GM06990 (cell line): Measurements from ENCODE around the gene KRT86.

Source experiments
- DNase-seq: peaks from one replicate; pipeline ENCODE4 v3.0.0-alpha.2; 2011; ENCODE audit not compliant: insufficient read length; ENCODE audit errors: extremely low read depth
- H3K27me3 ChIP-seq: replicated peaks from 2 replicates; pipeline ENCODE4 v1.6.0; 2011; ENCODE audit warnings: low read length; ENCODE audit not compliant: control insufficient read depth, insufficient read depth
- H3K36me3 ChIP-seq: 2 replicates; pipeline ENCODE4 v1.5.1; 2011; ENCODE audit warnings: low read length; ENCODE audit not compliant: control insufficient read depth, insufficient read depth
- H3K4me3 ChIP-seq: replicated peaks from 2 replicates; pipeline ENCODE4 v1.5.1; 2011; ENCODE audit warnings: low read depth, mild to moderate bottlenecking, control low read depth, low read length
- CTCF ChIP-seq: IDR thresholded peaks from 2 replicates; pipeline ENCODE4 v1.5.1; 2011; ENCODE audit warnings: low read length, control low read depth, mild to moderate bottlenecking, inconsistent platforms; ENCODE audit not compliant: insufficient read depth, poor library complexity, severe bottlenecking

Gene KRT86

GRCh38 chr12:52316701-52317100 lies 42.3 kb downstream of the KRT86 start:
- Histone ChIP-seq H3K36me3 (no peaks in the 10 kb centered on the region), H3K4me3 (no peak overlapping the region), H3K27me3 (peaks cover 6% of the 10 kb centered on the region)
- no peak for TF ChIP-seq CTCF
- no peak for DNase-seq

- no peak for DNase-seq
- H3K4me3 ChIP-seq, result no peak overlapping the region
- no peak for TF ChIP-seq CTCF
- no peaks in the 10 kb centered on the region for H3K36me3 ChIP-seq
- peaks cover 6% of the 10 kb centered on the region for H3K27me3 ChIP-seq
Observed at GRCh38 chr12:52317468-52318052, 43.1 kb downstream of the KRT86 start.

- Histone ChIP-seq H3K4me3 (no peak overlapping the region), H3K36me3 (no peaks in the 10 kb centered on the region), H3K27me3 (peaks cover 6% of the 10 kb centered on the region)
- TF ChIP-seq CTCF, result no peak
- no peak for DNase-seq
Observed at GRCh38 chr12:52318241-52318990, 44.0 kb downstream of the KRT86 start.

GRCh38 chr12:52319097-52319496 lies 44.7 kb downstream of the KRT86 start:
- H3K27me3 ChIP-seq, result peaks cover 6% of the 10 kb centered on the region
- TF ChIP-seq CTCF, result peak; percentile 17
- no peaks in the 10 kb centered on the region for H3K36me3 ChIP-seq
- DNase-seq, result no peak
- H3K4me3 ChIP-seq, result no peak overlapping the region

- H3K4me3 ChIP-seq, result no peak within 1 kb of the TSS
- H3K27me3 ChIP-seq, result peaks cover 6% of the 10 kb centered on the region
- no peaks in the 10 kb centered on the region for H3K36me3 ChIP-seq
- no peak for DNase-seq
- TF ChIP-seq CTCF, result no peak
Observed at GRCh38 chr12:52320784-52321400, 46.4 kb downstream of the KRT86 start, which contains the start of gene KRT83. Gene KRT83 (minus strand): TSS chr12:52321398. CDS start chr12:52321335, 63 bp downstream.
